Skeletal muscle cell (primary cell): ENCODE measurements around the gene CELSR1.

Source experiments
- DNase-seq: peaks from one replicate; pipeline ENCODE4 v3.0.0-alpha.2; 2010; ENCODE audit warnings: low read depth
- H3K4me3 ChIP-seq: 2 replicates; pipeline ENCODE4 v1.5.1; 2011; ENCODE audit warnings: low read depth, mild to moderate bottlenecking, control low read depth, low read length, moderate library complexity

Gene CELSR1

DNA sequence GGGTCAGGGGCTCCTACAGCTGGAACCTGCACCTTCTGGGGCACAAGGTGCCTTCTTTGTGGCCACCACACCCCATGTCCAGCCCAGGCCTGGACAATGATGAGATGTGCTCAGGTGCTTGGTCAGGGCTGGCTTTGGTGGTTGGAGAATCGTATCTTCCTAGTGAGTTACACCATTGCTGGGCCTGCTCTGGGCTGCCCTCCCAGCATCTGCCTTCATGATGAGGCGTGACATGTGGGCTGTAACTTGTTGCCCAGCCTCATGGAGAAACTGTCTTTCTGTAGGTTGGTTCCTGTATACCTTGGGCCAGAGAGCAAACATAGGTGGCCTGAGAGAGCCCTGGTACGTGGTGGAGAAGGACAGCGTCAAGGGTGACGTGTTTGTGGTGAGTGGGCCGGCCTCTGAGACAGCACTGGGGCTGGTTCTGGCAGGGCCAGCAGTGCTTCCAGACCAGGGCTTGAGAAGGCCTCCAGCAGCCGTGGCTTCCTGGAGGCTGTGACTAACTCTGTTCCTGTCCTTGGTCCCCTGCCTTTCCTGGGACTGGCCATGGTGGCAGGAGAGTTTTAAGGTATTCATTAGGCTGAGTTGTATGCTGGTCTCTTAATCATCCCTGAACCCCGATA lies 183.8 kb downstream of the CELSR1 start:
- H3K4me3 ChIP-seq, result no peak overlapping the region
- no peak for DNase-seq

DNA sequence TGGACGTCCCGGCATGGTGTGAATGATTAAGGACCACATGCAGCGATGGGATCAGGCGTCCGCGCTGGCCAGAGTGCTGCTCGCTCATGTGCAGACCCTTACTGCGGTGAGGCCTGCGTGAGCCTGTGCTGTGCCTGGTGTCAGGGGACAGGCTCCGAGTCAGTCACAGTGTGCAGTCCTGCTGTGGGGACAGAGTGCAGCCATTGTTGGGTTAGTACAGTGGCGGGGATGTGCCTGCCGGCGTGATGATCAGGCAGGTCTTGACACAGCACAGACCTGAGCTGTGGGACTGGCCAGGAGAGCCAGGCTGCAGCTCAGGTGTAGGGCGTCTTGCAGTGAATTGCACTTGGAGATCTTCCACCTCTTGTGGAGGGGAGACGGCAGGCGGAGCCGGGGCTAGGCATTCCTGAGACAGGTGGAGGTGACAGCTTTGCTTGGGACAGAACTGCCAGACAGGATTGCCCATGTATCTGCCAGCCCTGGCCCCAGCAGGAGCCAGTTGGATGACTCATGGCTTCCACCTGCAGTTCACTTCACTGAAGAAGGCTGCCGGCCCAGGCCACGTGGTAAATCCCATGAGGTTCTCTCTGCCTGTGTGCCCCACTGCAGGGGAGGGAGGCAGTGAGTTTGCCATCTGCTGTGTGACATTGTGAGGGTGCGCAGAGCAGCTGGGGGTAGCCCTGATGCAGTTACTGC lies 184.6 kb downstream of the CELSR1 start:
- H3K4me3 ChIP-seq, result no peak overlapping the region
- no peak for DNase-seq

DNA sequence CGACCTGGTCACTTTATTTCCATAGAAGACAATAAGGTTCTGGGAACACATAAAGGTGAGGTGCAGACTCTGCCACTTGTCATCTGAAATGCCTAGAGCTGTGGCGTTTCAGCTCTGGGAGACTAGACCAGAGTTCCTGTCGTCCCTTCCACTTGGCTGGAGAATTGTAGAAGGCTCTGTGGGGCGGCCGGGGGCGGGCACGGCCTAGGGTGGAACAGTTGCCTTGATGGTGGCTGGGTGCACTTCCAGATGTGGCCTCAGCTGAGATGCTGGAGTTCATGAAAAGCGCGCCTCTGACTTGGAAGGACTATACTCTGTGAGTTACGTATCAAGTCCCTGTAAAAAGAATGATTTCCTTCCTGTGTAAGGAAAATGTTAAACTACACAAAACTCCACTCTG lies 185.1 kb downstream of the CELSR1 start:
- H3K4me3 ChIP-seq, result no peak overlapping the region
- no peak for DNase-seq

DNA sequence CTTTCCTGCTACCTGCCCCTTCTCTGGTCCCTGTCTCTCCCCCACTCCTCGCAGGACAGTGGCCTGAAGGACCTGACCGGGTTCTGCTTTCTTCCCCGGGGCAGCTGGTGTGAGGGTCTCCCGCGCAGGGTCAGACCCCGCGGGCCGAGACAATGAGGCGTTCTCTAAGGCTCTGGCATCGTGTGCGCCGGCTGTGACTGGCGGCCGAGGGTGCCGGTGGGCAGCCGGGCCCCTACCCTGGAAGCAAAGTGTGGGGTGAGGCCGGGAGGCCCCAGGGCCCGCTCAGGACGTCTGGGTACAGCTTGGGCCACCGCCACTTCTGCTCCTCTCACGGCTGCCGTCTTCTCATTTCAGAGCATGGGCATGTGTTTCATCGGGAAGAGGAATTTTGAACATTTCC lies 185.7 kb downstream of the CELSR1 start:
- H3K4me3 ChIP-seq, result no peak overlapping the region
- DNase-seq, result no peak

DNA sequence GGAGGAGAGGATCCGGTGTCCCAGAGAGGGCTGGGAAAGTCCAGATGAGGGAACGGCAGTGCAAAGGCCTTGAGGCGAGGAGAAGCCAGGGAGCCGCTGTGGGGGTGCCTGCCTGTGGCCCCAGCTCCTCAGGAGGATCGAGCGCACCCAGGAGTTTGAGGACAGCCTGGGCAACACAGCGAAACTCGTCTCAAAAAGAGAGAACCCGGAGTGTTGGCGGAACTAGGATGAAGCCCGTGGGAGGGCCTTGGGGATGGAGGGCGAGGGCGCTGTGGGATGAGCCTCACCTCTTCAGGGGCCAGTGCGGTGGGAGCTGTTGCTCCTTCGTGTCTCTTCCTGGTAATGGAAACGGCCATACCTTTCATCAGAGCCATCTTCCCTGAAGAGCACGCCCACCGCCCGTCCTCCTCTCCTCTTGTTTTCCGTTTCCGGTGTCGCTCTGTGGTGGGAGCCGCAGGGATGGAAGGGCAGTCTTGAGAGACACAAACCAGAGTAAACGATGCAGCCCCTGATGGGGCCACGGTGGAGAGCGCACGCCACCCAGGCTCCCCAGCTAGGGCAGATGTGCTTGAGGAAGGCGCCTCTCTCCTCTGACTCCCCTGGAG lies 186.2 kb downstream of the CELSR1 start:
- no peak overlapping the region for H3K4me3 ChIP-seq
- DNase-seq, result no peak

DNA sequence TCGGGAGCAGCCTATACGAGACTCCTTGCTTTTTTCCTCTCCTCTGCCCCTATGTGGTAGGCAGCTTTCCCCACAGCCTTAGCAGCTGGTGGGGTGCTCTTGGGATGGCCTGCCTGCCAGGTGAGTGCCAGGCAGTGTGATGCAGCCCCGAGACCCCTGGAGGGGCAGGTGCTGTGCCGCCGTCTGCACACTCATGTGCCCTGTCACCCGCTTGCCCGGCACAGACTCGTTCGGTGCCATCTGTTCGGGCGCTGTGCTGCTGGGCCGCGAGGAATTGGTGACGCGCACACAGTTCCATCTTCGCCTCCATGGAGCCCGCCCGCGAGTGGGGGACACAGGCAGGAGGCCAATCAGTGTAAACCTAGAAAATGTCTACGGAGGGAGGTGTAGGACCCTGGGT lies 186.8 kb downstream of the CELSR1 start:
- DNase-seq, result no peak
- no peak overlapping the region for H3K4me3 ChIP-seq

DNA sequence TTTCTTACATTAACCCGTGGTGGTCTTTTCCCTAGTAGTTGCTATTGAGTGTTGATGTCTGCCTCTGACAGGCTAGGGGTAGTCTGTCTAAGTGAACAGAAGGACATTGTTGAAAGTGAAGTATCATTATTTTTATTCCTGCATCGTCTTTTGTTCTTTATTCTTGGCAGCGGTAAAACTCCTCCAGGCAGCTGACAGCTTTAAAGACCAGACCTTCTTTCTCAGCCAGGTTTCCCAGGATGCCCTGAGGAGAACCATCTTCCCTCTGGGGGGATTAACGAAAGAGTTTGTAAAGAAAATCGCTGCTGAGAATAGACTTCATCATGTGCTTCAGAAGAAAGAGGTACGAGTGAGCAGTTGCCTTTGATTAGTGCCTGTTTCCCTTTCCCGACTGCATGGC lies 187.3 kb downstream of the CELSR1 start:
- DNase-seq, result no peak
- no peak overlapping the region for H3K4me3 ChIP-seq

DNA sequence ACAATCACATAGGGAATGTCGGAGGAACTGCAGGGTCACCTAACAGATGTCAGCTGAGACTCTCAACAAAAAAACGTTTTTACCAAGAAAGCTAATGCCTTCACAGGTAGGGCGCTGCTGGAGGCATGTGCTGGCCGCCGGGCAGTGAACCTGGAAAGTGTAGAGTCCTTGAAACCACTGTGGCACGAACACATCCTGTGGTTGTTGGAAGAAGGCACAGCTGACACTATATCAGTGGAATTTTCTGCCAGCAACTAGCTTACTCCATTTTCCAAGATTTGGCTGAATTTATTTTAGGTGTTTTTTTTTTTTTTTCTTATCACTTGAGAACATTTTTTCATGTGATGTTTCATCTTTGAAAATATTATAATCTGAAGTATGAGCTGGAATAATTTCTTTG lies 187.7 kb downstream of the CELSR1 start:
- H3K4me3 ChIP-seq, result no peak overlapping the region
- DNase-seq, result no peak

DNA sequence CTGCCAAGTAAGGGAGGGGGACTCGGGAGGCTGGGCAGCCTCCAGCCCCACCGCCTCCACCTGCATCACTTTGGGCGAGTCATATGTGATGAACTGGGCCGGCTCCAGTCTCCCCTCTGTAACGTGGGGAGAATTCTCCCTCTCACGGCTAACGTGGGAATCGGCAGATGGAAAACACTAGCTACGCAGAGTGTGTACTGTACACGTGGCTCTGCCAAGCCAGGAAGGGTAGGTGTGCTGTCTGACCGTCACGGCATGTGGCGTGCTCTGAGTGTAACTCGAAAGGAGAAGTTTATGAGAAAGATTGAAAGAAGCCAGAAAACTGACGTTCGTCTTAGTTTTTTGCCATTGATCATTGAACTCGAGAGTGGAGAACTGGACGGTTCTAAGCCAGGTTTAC lies 188.2 kb downstream of the CELSR1 start:
- no peak for DNase-seq

DNA sequence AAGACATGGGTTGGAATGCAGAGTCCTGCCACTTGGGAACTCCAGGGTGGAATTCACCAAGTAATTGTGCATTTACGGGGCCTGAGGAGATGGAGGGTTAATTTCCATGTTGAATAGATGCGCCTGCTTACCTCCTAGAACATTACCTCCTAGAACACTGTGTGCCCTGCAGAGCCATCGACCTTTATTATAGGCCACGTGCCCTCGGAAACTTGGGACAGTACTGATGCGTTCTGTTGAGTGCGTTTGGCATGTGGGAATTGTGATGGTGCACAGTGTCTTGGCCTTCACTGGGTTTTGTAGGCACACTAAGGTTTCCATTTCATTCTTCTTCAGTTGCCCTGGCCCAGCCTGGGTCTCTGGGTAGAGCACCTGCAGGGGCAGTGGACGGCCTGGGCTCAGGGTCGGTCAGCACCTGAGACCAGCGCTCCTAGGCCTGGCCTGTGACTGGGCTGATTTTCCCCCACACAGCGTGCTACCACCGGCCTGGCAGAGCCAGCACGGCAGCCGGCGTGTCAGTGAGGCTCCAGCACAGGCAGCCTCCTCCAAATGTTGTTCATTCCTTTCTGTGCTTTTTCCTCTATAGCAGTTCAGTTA lies 189.2 kb downstream of the CELSR1 start:
- DNase-seq, result no peak
- H3K4me3 ChIP-seq, result no peak overlapping the region

More for the DNA sequence above, 188.2 kb downstream of the CELSR1 start:
- no peak overlapping the region for H3K4me3 ChIP-seq

DNA sequence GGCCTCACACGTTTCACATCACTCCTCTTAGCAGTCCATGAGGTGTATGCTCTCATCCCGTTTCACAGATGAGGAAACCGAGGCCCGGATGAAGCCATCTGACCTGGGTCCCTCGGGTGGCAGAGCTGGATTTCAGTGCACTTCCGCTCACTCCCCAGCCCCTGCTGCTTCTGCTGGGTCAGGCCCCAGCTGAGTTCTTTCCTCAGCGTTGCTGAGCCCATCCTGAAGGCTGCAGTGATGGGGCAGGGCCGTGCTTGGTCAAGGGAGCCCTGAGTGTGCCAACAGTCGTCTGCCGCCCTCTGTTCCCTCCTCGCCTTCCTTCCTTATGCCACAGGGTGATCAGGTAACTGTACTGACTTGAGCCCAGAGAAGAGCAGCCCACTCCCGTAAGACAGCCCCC lies 189.8 kb downstream of the CELSR1 start:
- no peak for DNase-seq
- no peak overlapping the region for H3K4me3 ChIP-seq

DNA sequence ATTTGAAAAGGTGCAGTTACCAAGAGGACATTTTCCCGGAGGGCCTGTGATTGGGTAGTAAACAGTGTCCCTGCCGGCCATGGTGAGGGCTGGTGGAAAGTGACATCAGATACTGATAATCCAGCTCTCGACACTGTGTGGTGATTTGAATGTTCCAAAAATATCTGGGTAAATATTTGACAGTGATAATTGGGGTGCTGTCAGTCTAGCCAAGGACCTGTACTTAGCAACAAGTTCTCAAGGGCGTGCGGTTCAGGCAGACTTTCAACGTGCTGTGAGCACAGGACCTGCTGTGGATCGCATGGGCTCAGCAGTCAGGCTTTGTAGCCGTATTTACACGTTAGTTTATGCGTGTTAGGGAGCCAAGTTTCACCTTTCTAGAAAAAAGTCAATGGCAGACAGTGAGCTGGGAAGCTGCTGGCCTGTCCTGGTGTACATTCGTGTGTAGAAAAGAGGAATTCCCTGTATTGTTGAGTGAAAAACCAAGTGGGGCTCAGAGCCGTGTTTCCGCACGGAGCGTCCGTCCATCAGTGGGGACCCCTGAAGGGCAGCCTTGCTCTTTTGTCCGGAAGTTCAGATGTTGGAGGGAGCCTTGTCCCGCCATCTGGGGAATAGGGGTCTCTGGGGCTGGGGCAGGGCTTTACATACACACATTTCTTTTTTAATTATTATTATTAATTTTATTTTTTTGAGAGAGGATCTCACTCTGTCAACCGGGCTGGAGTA lies 190.6 kb downstream of the CELSR1 start:
- no peak for DNase-seq
- H3K4me3 ChIP-seq, result no peak overlapping the region

DNA sequence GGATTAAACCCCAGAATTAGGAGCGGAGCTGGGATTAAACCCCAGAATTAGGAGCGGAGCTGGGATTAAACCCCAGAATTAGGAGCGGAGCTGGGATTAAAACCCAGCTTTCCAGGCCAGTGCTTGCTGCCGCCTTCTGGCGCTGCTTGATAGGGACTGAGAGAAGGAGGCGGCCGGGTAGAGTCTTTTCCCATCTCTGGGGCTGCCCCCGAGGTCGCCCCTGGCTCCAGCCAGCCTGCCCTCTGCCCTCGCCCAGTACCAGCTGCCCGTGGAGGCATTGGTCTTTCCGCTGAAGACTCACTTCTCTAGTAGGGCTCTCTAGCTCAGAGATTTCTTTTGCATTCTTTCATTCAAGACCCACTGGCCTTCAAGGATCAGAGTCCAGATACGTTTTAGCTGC lies 196.7 kb downstream of the CELSR1 start:
- DNase-seq, result no peak

DNA sequence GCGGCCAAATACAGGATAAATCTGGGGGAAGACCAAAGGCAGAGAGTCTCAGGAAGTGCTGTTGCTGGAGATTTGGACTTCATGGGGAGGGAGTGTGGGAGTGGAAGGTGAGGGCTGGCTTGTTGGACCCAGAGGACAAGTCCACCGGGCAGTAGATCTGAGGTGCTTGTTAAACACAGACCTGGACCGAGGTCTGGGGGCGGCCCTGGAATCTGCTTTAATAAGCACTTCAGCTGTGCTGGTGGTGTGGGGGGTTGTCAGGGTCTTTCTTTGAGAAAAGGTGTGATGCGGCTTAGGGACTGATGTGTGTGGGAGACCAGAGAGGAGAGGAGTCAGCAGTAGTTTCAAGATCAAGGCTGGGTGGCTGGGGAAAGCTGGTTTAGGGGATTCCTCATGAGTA lies 197.5 kb downstream of the CELSR1 start:
- no peak for DNase-seq

More for the DNA sequence above, 196.7 kb downstream of the CELSR1 start:
- H3K4me3 ChIP-seq, result no peak overlapping the region

DNA sequence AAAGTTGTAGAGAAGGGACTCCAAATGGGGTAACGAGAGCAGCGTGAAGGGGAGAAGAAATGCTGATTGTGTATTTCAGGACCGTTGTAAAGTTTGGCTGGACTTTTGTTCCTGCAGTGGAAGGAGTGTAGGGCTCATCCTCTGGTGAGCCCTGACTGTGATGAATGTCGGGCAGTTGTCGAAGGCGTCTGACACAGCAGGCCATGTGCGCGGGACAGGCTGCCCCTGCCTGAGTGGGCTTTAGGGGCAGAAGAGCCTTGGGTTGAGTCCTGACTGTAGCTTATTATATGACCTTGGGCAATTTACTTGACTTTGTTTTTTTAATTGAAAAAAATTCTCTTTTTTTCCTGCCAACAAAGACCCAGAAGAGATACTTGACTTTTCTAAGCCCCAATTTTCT lies 198.8 kb downstream of the CELSR1 start:
- H3K4me3 ChIP-seq, result no peak overlapping the region
- no peak for DNase-seq

More for the DNA sequence above, 197.5 kb downstream of the CELSR1 start:
- H3K4me3 ChIP-seq, result no peak overlapping the region

DNA sequence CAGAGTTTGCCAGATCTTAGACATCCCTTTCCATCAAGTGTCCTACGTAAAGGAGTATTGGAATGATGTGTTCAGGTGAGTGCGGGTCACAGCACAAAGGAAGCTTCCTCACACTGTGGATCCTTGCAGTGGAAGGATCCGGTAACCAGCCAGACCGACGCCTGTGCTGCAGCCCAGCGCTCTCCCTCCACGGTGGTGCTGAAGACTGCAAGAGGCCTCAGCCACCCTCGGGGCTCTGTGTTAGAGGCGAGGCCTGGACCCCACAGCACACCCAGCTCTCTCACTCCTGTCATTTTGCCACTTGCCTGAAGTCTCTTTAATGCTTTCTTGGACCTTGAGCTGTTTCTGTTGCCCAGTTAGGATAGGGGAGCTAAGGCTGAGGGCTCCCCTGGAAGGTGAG lies 199.6 kb downstream of the CELSR1 start:
- DNase-seq, result no peak
- no peak overlapping the region for H3K4me3 ChIP-seq

DNA sequence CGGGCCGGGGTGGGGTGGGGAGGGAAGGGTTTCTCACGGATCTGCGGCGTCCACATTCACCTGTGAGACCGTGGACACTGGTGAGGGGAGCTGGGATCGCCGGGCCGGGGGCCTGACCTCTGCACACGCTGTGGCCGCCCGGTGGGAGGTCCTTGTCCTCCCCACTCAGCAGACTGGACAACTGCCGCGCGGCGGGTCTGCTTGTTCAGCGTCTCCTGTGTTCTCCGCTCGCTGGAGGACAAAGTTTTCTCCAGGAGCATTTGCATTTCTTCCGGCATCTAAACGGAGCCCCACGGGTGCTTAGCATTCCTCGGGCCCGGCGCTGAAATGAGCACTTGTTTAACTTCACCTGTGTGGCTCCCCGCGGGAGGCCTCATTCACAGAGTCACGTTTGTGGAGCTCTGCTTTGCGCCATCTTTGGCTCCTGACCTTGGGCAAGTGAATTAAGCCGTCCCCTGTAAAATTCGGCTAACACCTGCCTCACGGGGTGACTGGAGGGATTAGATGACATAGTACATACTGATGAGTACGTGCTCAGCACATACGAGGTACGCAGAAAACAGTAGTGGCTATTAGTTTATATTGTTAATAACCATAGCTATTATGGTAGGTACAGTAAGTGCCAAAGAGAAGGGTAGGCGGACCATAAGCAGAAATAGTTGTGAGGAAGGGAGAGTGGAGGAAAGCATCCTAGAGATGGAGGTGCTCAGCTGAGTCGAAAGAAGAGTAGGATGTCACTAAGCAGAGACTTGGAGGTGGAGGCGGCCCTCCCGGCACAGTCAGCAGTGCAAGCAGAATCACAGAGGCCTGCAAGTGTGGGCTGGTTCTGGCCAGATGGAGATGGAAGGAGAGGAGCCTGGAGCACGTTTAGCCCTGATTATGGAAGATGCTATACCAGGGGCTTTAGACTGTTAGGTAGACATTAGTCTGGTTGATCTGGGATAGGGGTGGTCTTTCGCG lies 201.0 kb downstream of the CELSR1 start:
- no peak for DNase-seq
- peak overlapping the region; percentile 93 for H3K4me3 ChIP-seq

DNA sequence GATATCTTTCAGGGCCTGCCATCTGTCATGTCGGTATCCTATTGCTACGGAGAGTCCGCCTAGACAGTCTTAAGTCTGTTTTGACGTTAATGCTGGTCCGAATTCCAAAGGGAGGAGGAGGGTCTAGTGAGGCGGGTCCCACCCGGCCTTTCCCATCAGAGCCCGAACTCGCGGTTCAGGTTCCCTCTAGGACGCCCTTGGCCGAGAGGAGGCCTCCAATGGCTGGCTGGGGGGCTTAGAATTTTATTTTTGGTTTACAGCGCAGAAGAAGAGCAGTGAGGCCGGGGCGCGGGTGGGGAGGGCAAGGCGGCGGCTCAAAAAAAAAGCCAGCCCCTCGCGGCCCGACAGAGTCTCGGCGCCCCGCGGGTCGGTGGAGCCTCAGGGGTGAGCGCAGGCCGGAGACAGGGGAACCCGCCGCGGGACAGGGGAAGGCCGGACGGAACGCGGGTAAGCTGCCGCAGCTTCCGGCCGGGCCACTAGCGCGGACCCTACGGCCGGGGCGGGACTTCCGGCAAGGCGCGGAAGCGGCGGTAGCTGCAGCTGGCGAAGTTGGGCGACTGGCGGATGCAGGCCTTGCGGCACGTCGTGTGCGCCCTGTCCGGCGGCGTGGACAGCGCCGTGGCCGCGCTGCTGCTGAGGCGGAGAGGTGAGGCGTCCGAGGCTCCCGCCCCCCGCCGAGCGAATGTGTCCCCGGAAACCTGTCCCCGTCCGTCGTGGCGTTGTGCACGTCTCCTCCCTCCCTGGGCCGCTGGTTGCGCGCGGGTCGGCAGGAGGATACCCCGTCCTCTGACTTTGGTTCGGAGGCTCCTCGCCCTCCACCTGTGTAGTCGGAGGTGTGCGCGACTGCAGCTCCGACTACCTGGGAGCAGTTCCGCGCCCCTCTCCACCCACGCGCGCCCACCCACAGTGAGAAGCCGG lies 202.0 kb downstream of the CELSR1 start, which contains the start of gene TRMU:
Gene TRMU (plus strand): TSS at position 514 of the 918 bp plus-strand sequence. CDS start 51 bp downstream, at position 565.
- DNase-seq, result peak; percentile 56
- H3K4me3 ChIP-seq, result peak within 1 kb of the TSS; percentile 93
